Fibroblast of lung (primary cell): ENCODE measurements around the gene MRPL45. TPM values are rescaled to one million over a fixed set of nuclear protein-coding genes. Genes with fewer than 3 reads are reported as not detected.

Experiments
- DNase-seq, 2 donors: peaks; one replicate each; pipeline versions ENCODE4 v3.0.0 to v3.0.0-alpha.2; 2010; ENCODE audit warnings: low read depth in 2 of 2
- H2AFZ ChIP-seq: 2 replicates; pipeline ENCODE4 v1.5.1; 2012; ENCODE audit warnings: low read length, control low read depth, inconsistent platforms
- H3K27ac ChIP-seq: 2 replicates; pipeline ENCODE4 v1.5.1; 2011; ENCODE audit warnings: low read length, control low read depth; ENCODE audit not compliant: insufficient read depth
- H3K27me3 ChIP-seq: 2 replicates; pipeline ENCODE4 v1.5.1; 2011; ENCODE audit warnings: mild to moderate bottlenecking, low read length; ENCODE audit not compliant: control insufficient read depth, insufficient read depth
- H3K36me3 ChIP-seq: 2 replicates; pipeline ENCODE4 v1.5.1; 2011; ENCODE audit warnings: low read length; ENCODE audit not compliant: control insufficient read depth, insufficient read depth
- H3K4me1 ChIP-seq: 2 replicates; pipeline ENCODE4 v1.5.1; 2011; ENCODE audit warnings: low read length; ENCODE audit not compliant: control insufficient read depth, insufficient read depth; ENCODE audit errors: extremely low read depth
- H3K4me2 ChIP-seq: 2 replicates; pipeline ENCODE4 v1.5.1; 2011; ENCODE audit warnings: low read length, control low read depth; ENCODE audit not compliant: insufficient read depth; ENCODE audit errors: extremely low read depth
- H3K4me3 ChIP-seq, 4 experiments: fragments of 200-600 bp in 1 of 4; sonication (generic) in 1 of 4; replicated peaks in 1 of 4; 2 replicates each; pipeline ENCODE4 v1.5.1; 2011 to 2016; ENCODE audit warnings: low read length in 4 of 4, low read depth in 3 of 4, mild to moderate bottlenecking in 3 of 4, control low read depth in 2 of 4, inconsistent platforms in 1 of 4, mixed read lengths in 1 of 4; ENCODE audit not compliant: insufficient read depth in 1 of 4; ENCODE audit errors: control extremely low read depth in 1 of 4
- H3K79me2 ChIP-seq: 2 replicates; pipeline ENCODE4 v1.5.1; 2012; ENCODE audit warnings: mild to moderate bottlenecking, low read length, inconsistent platforms; ENCODE audit not compliant: control insufficient read depth, insufficient read depth
- H3K9ac ChIP-seq: 2 replicates; pipeline ENCODE4 v1.5.1; 2011; ENCODE audit warnings: mild to moderate bottlenecking, low read length, control low read depth; ENCODE audit not compliant: insufficient read depth
- H3K9me3 ChIP-seq: 2 replicates; pipeline ENCODE4 v1.5.1; 2012; ENCODE audit warnings: low read depth, low read length; ENCODE audit not compliant: control insufficient read depth, insufficient read depth
- H4K20me1 ChIP-seq: 2 replicates; pipeline ENCODE4 v1.5.1; 2011; ENCODE audit warnings: low read length; ENCODE audit not compliant: control insufficient read depth, insufficient read depth; ENCODE audit errors: extremely low read depth
- EZH2 ChIP-seq: IDR thresholded peaks from 2 replicates; pipeline ENCODE4 v1.5.1; 2012; ENCODE audit warnings: low read length, control low read depth, mild to moderate bottlenecking; ENCODE audit errors: missing control alignments
- polyA plus RNA-seq, 2 donors: library from polyadenylated mRNA; depleted of rRNA in 1 of 2; stranded (reverse) in 1 of 2; unstranded in 1 of 2; fragments of >200 nt; gene quantifications; 2 replicates each; pipeline ENCODE4 v1.2.1, GENCODE V29; 2011 to 2012; ENCODE audit warnings: missing spikeins in 1 of 2
- total RNA-seq: library from RNA; depleted of rRNA; stranded (reverse); fragments of >200 nt; gene quantifications from 2 replicates; pipeline ENCODE4 v1.2.1, GENCODE V29; 2014
- TF ChIP-seq, protein P1 (sequence below), 2 donors: IDR thresholded peaks in 1 of 2; conservative IDR thresholded peaks in 1 of 2; 1 replicate in 1 of 2; 2 replicates in 1 of 2; pipeline ENCODE4 v1.5.1; 2011 to 2012; ENCODE audit warnings: low read length in 2 of 2, control low read depth in 1 of 2, inconsistent platforms in 1 of 2, low read depth in 1 of 2, mild to moderate bottlenecking in 1 of 2

Gene MRPL45
- total and polyA plus RNA-seq, 2 donors (not counting 1 experiment from before 2014, with no cell fraction given), result 34.7 to 56.1 TPM

DNA sequence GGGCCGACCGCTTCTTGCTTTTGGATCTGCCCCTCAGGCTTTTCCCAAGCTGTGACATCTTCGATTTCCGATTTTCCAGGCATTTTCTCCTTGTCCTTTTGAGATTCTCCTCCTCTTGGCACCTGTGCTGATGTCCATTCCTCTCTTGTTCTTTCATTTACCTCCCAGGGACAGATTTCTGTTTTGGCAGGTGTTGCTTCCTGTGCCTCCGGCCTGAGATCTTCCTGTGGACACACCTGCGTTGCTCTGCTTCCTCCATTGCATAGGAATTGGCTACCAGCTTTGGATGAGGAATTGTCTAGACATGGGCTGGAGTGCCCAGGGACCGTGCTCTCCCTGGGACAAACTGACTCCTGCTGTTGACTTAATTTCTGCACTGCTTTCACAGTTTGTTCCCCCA is 31.7 kb downstream of the MRPL45 start:
- no peak for DNase-seq
- H3K27me3 ChIP-seq, result peaks cover 16% of the 10 kb centered on the region
- TF ChIP-seq, protein P1, sequence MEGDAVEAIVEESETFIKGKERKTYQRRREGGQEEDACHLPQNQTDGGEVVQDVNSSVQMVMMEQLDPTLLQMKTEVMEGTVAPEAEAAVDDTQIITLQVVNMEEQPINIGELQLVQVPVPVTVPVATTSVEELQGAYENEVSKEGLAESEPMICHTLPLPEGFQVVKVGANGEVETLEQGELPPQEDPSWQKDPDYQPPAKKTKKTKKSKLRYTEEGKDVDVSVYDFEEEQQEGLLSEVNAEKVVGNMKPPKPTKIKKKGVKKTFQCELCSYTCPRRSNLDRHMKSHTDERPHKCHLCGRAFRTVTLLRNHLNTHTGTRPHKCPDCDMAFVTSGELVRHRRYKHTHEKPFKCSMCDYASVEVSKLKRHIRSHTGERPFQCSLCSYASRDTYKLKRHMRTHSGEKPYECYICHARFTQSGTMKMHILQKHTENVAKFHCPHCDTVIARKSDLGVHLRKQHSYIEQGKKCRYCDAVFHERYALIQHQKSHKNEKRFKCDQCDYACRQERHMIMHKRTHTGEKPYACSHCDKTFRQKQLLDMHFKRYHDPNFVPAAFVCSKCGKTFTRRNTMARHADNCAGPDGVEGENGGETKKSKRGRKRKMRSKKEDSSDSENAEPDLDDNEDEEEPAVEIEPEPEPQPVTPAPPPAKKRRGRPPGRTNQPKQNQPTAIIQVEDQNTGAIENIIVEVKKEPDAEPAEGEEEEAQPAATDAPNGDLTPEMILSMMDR (conservative IDR thresholded peaks at IDR 0.05 in 1 of 2, IDR thresholded peaks at IDR 0.05 in 1 of 2; ENCODE audit: low read depth in 1 of 2, low read length in 2 of 2), result no peak
- no peak for TF ChIP-seq EZH2
- no peak overlapping the region for H2AFZ ChIP-seq
- H3K9ac ChIP-seq, result no peak overlapping the region
- no peaks in the 10 kb centered on the region for H3K9me3 ChIP-seq
- peaks cover 2% of the 10 kb centered on the region for H3K4me1 ChIP-seq
- H3K79me2 ChIP-seq, result no peaks in the 10 kb centered on the region
- H3K27ac ChIP-seq, result no peak overlapping the region
- H3K4me3 ChIP-seq, result no peak overlapping the region
- H3K36me3 ChIP-seq, result no peaks in the 10 kb centered on the region
- H3K4me2 ChIP-seq, result no peak overlapping the region
- H4K20me1 ChIP-seq, result no peaks in the 10 kb centered on the region

DNA sequence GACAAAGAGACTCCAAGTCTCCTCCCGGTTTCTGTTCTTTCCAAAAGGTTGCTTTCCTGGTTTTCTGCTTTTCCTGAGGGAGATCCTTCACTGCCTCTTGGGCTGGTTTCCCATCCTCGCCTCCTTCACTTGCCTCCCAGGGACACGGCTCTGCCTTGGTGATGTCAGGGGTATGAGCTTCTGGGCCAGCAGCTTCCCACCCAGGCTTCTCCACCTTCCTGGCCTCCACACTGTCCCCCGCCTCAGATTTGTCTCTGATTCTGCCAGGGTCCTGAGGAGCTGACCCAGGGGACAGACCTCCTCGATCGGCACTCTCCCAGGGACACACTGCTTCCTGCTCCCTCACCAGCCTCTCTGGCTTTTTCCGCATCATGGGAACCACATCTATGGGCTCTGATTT is 32.3 kb downstream of the MRPL45 start:
- no peak overlapping the region for H3K27ac ChIP-seq
- no peaks in the 10 kb centered on the region for H3K9me3 ChIP-seq
- H3K4me1 ChIP-seq, result no peaks in the 10 kb centered on the region
- no peak for TF ChIP-seq EZH2
- TF ChIP-seq, protein P1 (conservative IDR thresholded peaks at IDR 0.05 in 1 of 2, IDR thresholded peaks at IDR 0.05 in 1 of 2; ENCODE audit: low read depth in 1 of 2, low read length in 2 of 2), result no peak
- peaks cover 20% of the 10 kb centered on the region for H3K27me3 ChIP-seq
- H3K36me3 ChIP-seq, result no peaks in the 10 kb centered on the region
- H3K4me2 ChIP-seq, result no peak overlapping the region
- no peak overlapping the region for H3K9ac ChIP-seq
- DNase-seq, result no peak
- H4K20me1 ChIP-seq, result no peaks in the 10 kb centered on the region
- H2AFZ ChIP-seq, result no peak overlapping the region
- H3K4me3 ChIP-seq, result no peak overlapping the region
- H3K79me2 ChIP-seq, result no peaks in the 10 kb centered on the region

DNA sequence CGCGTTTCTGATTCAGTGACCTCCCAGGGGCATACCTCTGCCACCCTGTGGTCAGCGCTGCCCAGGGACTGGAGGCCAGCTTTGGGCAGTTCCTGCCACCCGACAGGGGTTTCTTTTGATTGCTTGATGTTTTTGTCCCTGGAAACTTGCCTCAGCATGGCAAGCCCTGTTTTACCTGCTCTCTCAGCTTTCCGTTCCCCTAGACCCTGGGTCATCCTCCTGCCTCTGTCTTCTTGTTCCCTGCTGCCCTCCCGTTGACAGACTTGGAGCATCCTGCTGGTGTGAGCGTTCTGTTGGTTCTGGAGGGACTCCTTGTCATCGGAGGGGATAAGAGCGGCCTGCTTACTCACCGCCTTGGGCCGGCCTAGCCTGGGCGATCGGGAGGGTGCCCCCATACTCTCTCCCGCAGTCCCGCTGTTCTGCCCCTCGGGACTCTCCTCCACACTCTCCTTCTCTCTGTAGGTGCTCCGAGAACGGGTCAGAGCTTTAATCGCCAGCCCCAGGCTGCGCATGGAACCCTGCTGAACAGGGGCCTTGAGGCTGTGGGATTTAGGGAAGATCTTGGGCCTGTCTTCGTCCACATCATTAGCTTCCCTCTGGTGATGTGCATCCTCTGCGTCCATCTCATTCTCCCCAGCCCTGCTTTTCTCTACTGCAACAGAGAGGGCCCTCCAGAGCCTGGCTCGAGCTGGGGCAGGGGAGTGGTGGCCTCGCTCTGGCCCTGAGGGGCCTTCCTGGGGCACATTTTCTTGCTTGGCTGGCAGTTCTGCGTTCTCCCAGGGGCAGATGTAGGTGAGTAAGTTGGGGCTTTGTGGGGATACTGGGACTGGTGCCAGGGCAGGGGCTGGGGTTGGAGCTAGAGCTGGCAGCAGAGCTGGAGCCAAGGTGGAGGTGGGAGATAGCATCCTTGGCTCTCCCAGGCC is 33.1 kb downstream of the MRPL45 start:
- H3K27me3 ChIP-seq, result peaks cover 21% of the 10 kb centered on the region
- H3K9me3 ChIP-seq, result no peaks in the 10 kb centered on the region
- no peak overlapping the region for H3K27ac ChIP-seq
- no peak overlapping the region for H3K4me2 ChIP-seq
- no peak overlapping the region for H3K4me3 ChIP-seq
- no peaks in the 10 kb centered on the region for H3K79me2 ChIP-seq
- DNase-seq, result no peak
- TF ChIP-seq, protein P1 (conservative IDR thresholded peaks at IDR 0.05 in 1 of 2, IDR thresholded peaks at IDR 0.05 in 1 of 2; ENCODE audit: low read depth in 1 of 2, low read length in 2 of 2), result no peak
- TF ChIP-seq EZH2, result no peak
- no peaks in the 10 kb centered on the region for H4K20me1 ChIP-seq
- H2AFZ ChIP-seq, result no peak overlapping the region
- H3K4me1 ChIP-seq, result no peaks in the 10 kb centered on the region
- H3K9ac ChIP-seq, result no peak overlapping the region
- no peaks in the 10 kb centered on the region for H3K36me3 ChIP-seq
